Upper lobe of left lung (tissue), 6 donors: ENCODE data around the gene HCFC1. TPM values are rescaled to one million over a fixed set of nuclear protein-coding genes. Genes with fewer than 3 reads are reported as not detected.
A peak's percentile ranks its signal among the peaks of the same experiment; 100 is the strongest.

Experiments used
- ATAC-seq, 2 donors: fragments of 200-7000 bp; cut with Tn5 transposase; one replicate each; pipeline ENCODE4 v1.9.1; 2022; ENCODE audit warnings: mild to moderate bottlenecking in 2 of 2, moderate library complexity in 2 of 2; ENCODE audit not compliant: low FRiP score in 2 of 2
- DNase-seq, 2 donors: peaks; one replicate each; pipeline ENCODE4 v3.0.0-alpha.2; 2019 to 2020
- H3K27ac ChIP-seq, 4 donors: fragments of 200-600 bp; sonication (generic); one replicate each; pipeline ENCODE4 v1.5.1; 2016 to 2019
- H3K27me3 ChIP-seq, 4 donors: fragments of 200-600 bp; sonication (generic); one replicate each; pipeline ENCODE4 v1.5.1; 2017 to 2019
- H3K36me3 ChIP-seq, 4 donors: fragments of 200-600 bp; sonication (generic); one replicate each; pipeline ENCODE4 v1.5.1; 2016 to 2019
- H3K4me1 ChIP-seq, 4 donors: fragments of 200-600 bp; sonication (generic); one replicate each; pipeline ENCODE4 v1.5.1; 2018 to 2019
- H3K4me3 ChIP-seq, 4 donors: fragments of 200-600 bp; sonication (generic); one replicate each; pipeline ENCODE4 v1.5.1; 2017 to 2019; ENCODE audit warnings: mild to moderate bottlenecking in 2 of 4, moderate library complexity in 1 of 4
- H3K9me3 ChIP-seq, 4 donors: fragments of 200-600 bp; sonication (generic); one replicate each; pipeline ENCODE4 v1.5.1; 2018 to 2019
- EP300 ChIP-seq, 4 donors: sonication (generic); formaldehyde crosslinking; IDR thresholded peaks; one replicate each; pipeline ENCODE4 v1.5.1; 2017; ENCODE audit warnings: antibody characterized with exemption in 4 of 4, control low read depth in 2 of 4
- POLR2A ChIP-seq, 4 donors: fragments of 450-650 bp; IDR thresholded peaks; one replicate each; pipeline ENCODE4 v1.5.1; 2016 to 2017; ENCODE audit warnings: antibody characterized with exemption in 4 of 4, mild to moderate bottlenecking in 2 of 4
- POLR2AphosphoS5 ChIP-seq, 2 donors: sonication (generic); formaldehyde crosslinking; IDR thresholded peaks; one replicate each; pipeline ENCODE4 v1.5.1; 2017; ENCODE audit warnings: antibody characterized with exemption in 2 of 2
- WGBS, 2 donors: methylation state at CpG; one replicate each; pipeline ENCODE4 v1.1.5; 2017 to 2018; 5-methylcytosine and 5-hydroxymethylcytosine counted together
- total RNA-seq, 6 donors: library from RNA; depleted of rRNA in 4 of 6; stranded (reverse); fragments of >200 nt in 4 of 6; gene quantifications; one replicate each; pipeline versions ENCODE4 v1.1.0 to v1.2.1, GENCODE V29; 2016 to 2021
- TF ChIP-seq, protein P1 (sequence below), 6 experiments: fragments of 450-650 bp in 4 of 6; fragments of 200-600 bp in 2 of 6; sonication (generic) in 2 of 6; IDR thresholded peaks; one replicate each; pipeline ENCODE4 v1.5.1; 2016 to 2019; ENCODE audit warnings: antibody characterized with exemption in 6 of 6
- donor health status: DM: no; HTN: no; CAD: no; lungs with moderate emphysema.
- donor health status: DM: no; HTN: yes; CAD: no; lungs with severe emphysema.

The HCFC1 gene
- total RNA-seq, 6 donors from 2014 or later, result 40.8 to 78.9 (median 52.2) TPM

- H3K27me3 ChIP-seq, result no peaks in the 10 kb centered on the region
- peaks cover 0 to 4% (median 0%) of the 10 kb centered on the region in 4 donors for H3K36me3 ChIP-seq
- H3K27ac ChIP-seq, result no peak overlapping the region
- H3K4me1 ChIP-seq, result peaks cover 0 to 4% (median 0%) of the 10 kb centered on the region in 4 donors
- H3K9me3 ChIP-seq, result no peaks in the 10 kb centered on the region
- TF ChIP-seq, protein P1, sequence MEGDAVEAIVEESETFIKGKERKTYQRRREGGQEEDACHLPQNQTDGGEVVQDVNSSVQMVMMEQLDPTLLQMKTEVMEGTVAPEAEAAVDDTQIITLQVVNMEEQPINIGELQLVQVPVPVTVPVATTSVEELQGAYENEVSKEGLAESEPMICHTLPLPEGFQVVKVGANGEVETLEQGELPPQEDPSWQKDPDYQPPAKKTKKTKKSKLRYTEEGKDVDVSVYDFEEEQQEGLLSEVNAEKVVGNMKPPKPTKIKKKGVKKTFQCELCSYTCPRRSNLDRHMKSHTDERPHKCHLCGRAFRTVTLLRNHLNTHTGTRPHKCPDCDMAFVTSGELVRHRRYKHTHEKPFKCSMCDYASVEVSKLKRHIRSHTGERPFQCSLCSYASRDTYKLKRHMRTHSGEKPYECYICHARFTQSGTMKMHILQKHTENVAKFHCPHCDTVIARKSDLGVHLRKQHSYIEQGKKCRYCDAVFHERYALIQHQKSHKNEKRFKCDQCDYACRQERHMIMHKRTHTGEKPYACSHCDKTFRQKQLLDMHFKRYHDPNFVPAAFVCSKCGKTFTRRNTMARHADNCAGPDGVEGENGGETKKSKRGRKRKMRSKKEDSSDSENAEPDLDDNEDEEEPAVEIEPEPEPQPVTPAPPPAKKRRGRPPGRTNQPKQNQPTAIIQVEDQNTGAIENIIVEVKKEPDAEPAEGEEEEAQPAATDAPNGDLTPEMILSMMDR (IDR thresholded peaks at IDR 0.05), result no peak
- TF ChIP-seq POLR2A (IDR thresholded peaks at IDR 0.05), result no peak
- TF ChIP-seq EP300 (IDR thresholded peaks at IDR 0.05), result no peak
- TF ChIP-seq POLR2AphosphoS5 (IDR thresholded peaks at IDR 0.05), result no peak
- no peak overlapping the region for H3K4me3 ChIP-seq
- DNase-seq, result no peak
- no peak for ATAC-seq
- WGBS, 2 donors, result 93 to 100% methylated on average over 3 to 20 of the region's 20 CpGs
These were observed 35.3 kb upstream of the HCFC1 start for GRCh38 chrX:154006947-154007346.

DNA sequence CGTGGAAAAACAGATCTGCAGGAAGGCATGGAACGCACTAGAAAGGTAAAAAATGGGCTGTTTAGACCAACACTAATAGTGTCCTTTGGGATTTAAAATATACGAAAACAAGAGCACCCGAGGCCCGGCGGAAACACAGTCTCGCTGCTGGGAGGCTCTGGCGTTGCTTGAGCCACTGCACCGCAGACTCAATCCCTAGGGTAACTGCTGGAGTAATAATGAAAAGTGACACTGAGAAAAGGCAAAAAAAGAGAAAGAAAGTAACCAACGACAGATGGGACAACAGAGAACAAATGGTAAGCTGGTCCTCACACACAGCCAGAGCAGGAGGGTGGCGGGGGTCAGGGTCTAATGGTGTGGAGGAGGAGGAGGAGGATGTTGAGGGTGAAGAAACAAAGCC, 32.7 kb upstream of the HCFC1 start:
- no peaks in the 10 kb centered on the region for H3K9me3 ChIP-seq
- TF ChIP-seq POLR2AphosphoS5 (IDR thresholded peaks at IDR 0.05) (no peak), POLR2A (IDR thresholded peaks at IDR 0.05) (no peak)
- TF ChIP-seq, protein P1 (IDR thresholded peaks at IDR 0.05), result no peak
- 79 to 87% methylated on average over 11 of the region's 11 CpGs for WGBS, 2 donors
- H3K27ac ChIP-seq, result no peak overlapping the region
- peaks cover 0 to 11% (median 0%) of the 10 kb centered on the region in 4 donors for H3K4me1 ChIP-seq
- ATAC-seq, result no peak
- H3K36me3 ChIP-seq, result no peaks in the 10 kb centered on the region
- no peaks in the 10 kb centered on the region for H3K27me3 ChIP-seq
- DNase-seq, result no peak
- H3K4me3 ChIP-seq, result no peak overlapping the region

DNA sequence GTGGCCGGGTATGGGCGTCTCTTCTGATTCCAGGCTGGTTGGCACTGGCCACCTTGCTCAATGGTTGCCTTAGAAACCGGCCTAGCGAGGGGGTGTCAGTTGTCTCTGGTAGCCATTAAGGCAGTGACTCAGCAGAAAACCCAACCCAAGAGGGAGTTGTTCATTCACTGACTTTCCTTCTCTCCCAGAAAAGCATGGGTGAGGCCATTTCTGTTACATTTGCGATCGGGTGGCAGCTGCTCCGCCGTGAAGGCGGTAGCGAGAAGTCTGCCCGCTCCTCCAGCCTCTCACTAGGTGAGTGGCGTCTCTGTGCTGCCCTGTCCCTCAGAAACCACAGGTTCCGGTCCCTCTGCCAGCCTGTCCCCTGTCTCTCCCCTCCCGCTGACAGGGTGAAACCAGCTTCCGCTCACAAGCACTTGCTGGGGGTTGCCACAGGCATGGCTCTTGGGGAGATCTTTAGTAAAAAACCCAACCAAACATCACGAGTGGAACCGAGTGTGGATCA, 30.6 kb upstream of the HCFC1 start:
- no peak for TF ChIP-seq POLR2AphosphoS5 (IDR thresholded peaks at IDR 0.05)
- peak in 1 of 4 donors; percentile 44 for TF ChIP-seq POLR2A (IDR thresholded peaks at IDR 0.05)
- WGBS, 2 donors, result 82 to 94% methylated on average over 8 to 17 of the region's 17 CpGs
- Histone ChIP-seq H3K4me3 (no peak overlapping the region), H3K36me3 (no peaks in the 10 kb centered on the region), H3K4me1 (peaks cover 0 to 12% (median 0%) of the 10 kb centered on the region in 4 donors), H3K27ac (peak overlapping the region; percentile 49 to 84 (median 64)), H3K9me3 (no peaks in the 10 kb centered on the region), H3K27me3 (no peaks in the 10 kb centered on the region)
- ATAC-seq (peak; percentile 34 to 85), DNase-seq (peak in 1 of 2 donors; percentile 69)

- Histone ChIP-seq H3K9me3 (no peaks in the 10 kb centered on the region), H3K36me3 (no peaks in the 10 kb centered on the region), H3K4me1 (peaks cover 0 to 12% (median 0%) of the 10 kb centered on the region in 4 donors), H3K4me3 (no peak overlapping the region), H3K27me3 (no peaks in the 10 kb centered on the region), H3K27ac (no peak overlapping the region)
- WGBS, 2 donors, result 37 to 56% methylated on average over 3 to 5 of the region's 5 CpGs
- DNase-seq, result peak in 1 of 2 donors; percentile 67
- ATAC-seq, result peak in 1 of 2 donors; percentile 78
- TF ChIP-seq EP300 (IDR thresholded peaks at IDR 0.05) (no peak), POLR2AphosphoS5 (IDR thresholded peaks at IDR 0.05) (no peak), POLR2A (IDR thresholded peaks at IDR 0.05) (no peak)
- TF ChIP-seq, protein P1 (IDR thresholded peaks at IDR 0.05), result no peak
These were observed 28.4 kb upstream of the HCFC1 start for GRCh38 chrX:154000051-154000450.

- 51 to 55% methylated on average over 7 to 19 of the region's 19 CpGs for WGBS, 2 donors
- H3K4me1 ChIP-seq, result peaks cover 0 to 12% (median 0%) of the 10 kb centered on the region in 4 donors
- no peak overlapping the region for H3K27ac ChIP-seq
- TF ChIP-seq, protein P1 (IDR thresholded peaks at IDR 0.05), result no peak
- TF ChIP-seq EP300 (IDR thresholded peaks at IDR 0.05), result no peak
- TF ChIP-seq POLR2AphosphoS5 (IDR thresholded peaks at IDR 0.05), result no peak
- TF ChIP-seq POLR2A (IDR thresholded peaks at IDR 0.05), result no peak
- peak in 1 of 2 donors; percentile 21 for DNase-seq
- no peaks in the 10 kb centered on the region for H3K27me3 ChIP-seq
- no peaks in the 10 kb centered on the region for H3K9me3 ChIP-seq
- H3K36me3 ChIP-seq, result no peaks in the 10 kb centered on the region
- ATAC-seq, result peak in 1 of 2 donors; percentile 36
- H3K4me3 ChIP-seq, result peak overlapping the region in 1 of 4 donors; percentile 2
These were observed 27.9 kb upstream of the HCFC1 start for GRCh38 chrX:153999359-154000037.
